HG03354 (cell line): ENCODE data around the gene TMEM109.
A peak's percentile ranks its signal among the peaks of the same experiment; 100 is the strongest.

Experiments
- ATAC-seq: cut with Tn5 transposase; IDR thresholded peaks from one replicate; pipeline ENCODE4 v1.9.1; 2021; ENCODE audit warnings: mild to moderate bottlenecking; ENCODE audit not compliant: unreplicated experiment, poor library complexity, severe bottlenecking

The TMEM109 gene

DNA sequence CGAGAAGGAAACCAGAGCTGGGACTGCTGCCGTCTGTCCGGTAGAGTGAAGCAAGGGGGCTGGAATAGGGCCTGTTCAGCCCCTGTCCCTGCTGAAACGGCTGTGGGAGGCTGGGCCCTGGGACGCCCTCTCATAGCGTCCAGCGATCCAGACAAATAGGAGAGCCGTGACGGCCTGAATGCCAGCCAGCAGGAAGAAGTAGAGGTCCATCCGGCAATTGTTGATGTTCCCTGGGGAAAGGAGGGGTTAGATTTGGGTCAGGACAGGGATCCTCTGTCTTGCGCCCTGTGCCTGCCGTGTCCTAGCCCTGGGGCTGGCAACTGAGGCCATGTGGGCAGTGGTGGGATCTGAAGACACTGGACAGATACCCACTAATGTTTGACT is 23.2 kb downstream of the TMEM109 start:
- no peak for ATAC-seq

DNA sequence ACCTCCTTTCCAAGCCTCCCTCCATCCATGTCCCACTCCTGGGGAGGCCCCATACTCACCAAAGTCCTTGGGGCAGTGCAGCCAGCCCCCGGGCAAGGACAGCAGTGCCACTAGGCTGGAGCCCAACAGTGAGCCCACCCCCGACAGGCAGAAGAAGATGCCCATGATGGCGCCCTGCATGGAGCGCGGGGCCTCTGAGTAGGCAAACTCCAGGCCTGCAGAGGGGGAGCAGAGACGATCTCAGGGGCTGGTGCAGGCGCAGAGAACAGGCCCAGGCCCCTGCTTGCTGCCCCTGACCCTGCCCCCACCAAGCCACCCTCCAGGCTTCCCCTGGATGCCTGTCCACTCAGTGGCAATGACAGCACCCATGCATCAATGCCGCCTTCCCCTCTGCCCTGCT is 23.9 kb downstream of the TMEM109 start:
- ATAC-seq = no peak

DNA sequence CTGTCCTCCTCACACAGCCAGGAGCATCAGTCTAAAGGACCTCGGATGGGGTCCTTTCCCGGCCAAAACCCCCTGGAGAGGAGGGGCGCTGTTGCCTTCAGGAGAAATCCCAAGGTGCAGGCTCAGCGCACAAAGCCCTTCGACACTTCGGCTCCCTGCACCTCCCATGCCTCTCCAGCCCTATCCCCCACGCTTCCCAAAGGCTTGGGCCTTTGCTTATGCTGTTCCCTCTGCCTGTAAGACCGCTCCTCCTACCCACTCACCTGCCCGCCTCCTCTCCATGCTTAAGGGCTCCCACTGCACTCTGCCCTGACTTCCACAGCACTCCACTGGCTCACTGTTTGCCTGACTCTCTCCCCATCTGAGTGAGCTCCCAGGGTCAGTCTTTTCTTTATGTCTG is 24.5 kb downstream of the TMEM109 start:
- ATAC-seq = no peak

DNA sequence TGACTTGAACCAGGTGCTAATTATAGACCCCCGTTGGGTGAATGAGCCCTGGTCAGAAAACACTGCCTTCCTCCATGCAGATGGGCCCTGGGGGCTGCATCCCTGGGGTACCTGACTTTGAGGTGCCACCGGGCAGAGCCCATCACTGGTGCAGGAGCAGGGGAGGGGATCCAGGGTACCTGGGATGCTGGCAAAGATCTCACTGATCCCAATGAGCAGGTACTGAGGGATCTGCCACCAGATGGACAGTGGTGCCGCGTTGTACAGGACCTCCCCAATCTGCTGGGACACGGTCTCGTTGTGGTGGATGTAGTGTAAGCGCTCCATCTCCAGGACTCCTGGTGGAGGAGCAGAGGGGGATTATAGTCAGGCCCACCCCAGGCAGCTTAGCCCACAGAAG is 25.3 kb downstream of the TMEM109 start:
- ATAC-seq = no peak

DNA sequence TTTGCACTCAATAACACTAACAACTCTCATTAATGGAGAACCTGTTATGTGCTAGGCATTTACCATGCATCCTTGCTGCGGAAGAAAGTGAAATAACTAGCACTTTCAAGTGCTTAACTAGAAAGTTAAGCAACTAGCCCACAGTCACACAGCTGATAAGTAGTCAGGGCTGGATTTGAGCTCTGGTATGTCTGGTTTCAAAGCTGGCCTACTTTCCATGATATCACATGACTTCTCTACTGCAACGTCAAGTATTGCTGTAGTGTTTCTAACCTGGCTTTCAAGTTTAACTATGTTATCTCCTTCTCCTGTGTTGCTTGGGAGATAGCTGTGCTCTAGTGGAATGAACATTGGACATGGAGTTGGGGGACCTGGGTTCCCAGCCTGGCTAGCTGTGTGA is 25.9 kb downstream of the TMEM109 start:
- no peak for ATAC-seq

DNA sequence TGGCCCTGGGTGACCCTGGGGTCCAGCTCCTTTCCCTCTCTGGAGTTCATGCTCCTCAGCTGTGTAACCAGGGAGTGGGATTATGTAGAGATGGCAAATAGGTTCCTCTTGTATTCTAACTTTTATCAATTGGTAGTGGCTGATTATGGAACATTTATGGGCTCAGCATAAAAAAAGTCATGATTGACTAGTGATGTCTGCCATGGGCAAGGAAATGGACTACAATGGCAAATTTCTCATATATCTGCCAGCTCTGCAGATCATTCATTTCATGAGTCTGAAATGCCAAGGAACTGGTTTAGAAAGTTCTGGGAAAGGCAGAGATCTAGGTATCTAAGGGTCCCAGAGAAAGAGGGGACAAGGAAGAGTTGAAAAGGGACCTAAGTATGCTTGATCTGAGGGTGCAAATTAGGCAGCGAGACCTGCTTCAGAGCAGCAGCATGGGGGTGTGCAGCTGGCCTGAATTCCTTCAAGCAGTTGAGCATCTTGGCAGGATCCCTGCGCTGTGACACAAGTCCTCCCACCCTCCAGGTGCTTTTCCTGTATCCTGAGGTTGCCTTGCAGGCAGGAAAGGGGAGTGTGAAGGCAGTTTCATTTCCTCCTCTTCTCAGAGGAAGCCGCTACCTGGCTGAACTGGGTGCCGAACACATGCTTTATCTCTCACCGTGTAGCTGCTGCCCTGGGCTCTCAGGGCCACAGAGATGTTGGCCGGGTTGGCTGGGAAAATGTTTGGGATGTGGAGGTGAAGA is 27.6 kb downstream of the TMEM109 start:
- ATAC-seq = no peak

DNA sequence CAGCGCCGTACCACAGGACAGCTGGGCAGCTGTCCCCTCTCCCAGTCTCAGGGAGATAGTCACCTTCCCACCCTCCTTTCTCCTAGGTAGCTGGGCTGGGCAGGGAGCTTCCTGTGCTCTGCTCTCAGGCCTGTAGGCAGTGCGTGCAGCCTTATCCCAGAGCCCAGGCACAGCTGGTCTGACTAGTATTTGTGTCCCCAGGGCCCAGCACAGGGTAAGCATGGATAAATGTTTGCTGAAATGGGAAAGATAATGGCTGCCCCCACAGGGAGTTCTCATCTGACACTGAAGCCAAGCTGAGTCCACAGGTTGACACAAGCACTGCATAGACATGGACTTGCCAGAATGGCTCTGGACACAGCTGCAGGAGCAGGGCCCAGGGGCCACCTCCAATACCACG is 28.3 kb downstream of the TMEM109 start:
- ATAC-seq = no peak

DNA sequence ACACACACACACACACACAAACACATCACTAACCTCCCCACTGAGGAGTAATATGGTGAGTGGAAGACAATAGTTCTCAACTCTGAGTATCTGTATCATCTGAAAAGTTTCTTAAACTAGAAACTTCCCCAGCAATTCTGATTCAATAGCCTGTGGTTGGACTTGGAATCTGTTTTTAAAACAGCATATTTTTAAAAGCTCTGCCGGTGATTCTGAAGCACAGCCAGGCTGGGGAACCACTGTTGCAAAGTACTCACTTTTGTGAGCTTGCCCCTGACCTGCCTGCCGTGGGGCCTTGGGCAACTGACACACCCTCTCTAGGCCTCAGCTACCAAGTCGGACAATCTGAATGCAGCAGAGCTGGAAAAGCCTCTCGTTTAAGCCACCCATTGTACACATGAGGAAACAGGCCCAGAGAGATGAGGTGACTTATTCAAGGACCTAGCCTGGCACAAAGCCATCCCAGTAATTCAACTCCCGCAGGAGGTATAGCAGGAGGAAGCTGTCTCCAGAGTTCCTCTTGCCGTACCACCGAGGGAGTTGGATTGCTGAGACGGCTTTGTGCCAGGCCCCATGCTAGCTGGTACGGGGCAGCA is 29.1 kb downstream of the TMEM109 start:
- no peak for ATAC-seq

DNA sequence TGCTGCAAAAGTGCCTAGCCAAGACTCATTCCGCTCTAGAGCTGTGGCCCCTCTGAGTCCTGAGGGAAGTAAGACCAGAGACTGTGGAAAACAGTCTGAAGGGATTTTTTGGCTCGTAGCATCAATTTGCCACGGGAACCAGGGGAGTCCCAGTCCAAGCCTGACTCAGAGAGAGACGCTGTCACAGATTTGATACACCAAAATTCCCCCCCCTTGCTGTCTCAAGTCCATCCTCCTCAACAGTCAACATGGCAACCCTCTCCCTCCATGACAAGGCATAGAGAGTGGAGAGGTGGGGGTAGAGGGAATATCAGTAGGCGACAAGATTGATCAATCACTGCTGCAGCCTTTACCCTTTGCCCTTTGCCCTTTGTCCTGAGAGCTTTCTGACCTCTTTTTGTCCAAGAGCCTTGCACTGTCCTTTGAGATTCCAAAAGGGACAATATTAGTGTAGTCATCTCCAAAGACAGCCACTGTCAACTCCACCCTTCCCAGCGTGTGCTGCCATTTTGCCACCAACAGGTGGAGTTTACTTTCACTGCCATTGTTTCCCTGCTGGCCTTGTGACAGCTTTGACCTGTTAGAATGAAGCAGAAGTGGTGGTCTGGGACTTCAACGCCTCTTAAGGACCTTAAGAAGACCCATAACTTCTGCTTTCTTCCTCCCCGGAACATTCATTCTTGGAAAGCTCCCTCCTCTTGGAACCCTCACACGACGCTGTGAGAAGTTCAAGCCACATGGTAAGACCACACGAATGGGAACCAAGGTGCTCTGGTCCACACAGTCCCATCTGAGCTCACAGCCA is 30.7 kb downstream of the TMEM109 start:
- no peak for ATAC-seq

DNA sequence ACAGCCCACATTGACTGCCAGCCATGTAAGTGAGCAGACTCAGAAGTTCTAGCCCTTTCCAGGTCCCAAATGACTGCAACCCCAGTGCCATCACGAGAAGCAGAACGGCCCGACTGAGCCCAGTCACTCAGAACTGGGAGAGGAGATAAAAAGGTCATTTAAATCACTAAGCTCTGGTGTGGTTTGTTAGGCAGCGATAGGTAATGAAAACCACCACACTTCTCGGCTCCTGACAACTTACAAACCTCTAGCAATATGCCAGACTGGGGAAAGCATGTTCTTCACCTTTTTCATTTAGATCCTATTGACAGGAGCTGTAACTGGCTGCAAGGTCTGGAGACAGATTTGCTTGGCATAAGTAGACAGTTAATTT is 31.3 kb downstream of the TMEM109 start:
- ATAC-seq = no peak

DNA sequence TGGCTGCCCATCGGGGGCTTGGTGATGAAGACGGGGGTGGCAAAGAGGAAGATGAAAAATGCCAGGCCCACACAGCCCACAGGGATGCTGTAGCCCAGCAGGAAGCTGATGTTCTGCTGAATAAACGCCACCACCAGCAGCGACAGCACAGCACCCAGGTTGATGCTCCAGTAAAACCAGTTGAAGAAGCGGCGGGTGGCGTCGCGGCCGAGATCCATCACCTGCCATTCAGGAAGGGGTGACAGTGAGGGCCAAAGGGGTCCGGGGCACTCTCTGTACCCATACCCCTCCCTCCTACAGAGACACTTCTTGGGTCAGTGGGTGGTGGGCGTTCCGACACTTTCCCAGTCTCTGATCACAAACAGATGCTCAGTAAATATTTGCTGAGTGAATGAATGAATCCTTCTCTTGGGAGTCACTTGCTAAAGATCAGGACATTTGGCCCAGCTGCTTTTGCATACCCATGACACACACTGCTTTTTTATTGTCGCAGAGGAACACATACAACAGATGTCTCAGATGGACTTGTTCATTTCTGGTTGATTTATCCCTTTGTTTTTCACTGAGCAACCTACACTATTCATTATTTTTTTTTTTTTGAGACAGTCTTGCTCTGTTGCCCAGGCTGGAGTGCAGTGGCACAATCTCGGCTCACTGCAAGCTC is 32.8 kb downstream of the TMEM109 start:
- no peak for ATAC-seq

DNA sequence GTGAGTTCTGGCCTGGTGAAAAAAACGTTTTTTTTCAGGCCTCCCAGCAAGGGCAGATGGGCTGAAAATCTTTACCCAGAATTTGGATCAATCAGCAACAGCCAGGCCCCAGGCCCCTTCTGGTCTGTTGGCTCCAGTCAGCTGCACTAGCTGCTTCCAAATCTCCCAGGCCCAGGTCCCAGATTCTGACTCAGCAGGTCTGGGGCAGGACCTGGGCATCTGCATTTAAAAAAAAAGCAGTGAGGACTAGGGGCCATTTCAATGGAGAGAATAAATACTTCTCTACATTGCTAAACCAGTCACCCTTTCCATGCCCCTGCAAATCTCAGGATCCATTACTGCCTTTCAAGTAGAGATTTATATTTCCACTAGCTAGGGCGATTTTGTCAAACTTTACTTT is 33.7 kb downstream of the TMEM109 start:
- ATAC-seq = no peak

DNA sequence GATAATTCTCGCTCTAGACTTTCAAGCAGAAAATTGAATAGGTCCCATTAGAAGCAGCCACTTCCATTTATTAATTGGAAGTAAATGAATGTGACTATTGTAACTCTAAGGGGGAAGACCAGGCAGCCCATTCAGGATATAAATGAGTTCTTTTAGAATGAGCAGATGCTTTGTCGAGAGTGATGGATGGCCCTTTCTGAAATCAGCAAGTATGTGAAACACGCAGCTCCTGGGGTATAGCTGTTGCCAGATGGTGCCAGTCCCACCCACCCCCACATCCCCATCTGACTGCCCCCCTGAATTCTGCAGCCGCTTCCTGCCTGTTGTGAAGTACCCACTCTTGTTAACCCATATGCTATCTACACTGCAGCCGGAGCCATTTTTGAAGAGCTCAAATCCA is 34.3 kb downstream of the TMEM109 start:
- ATAC-seq = no peak

DNA sequence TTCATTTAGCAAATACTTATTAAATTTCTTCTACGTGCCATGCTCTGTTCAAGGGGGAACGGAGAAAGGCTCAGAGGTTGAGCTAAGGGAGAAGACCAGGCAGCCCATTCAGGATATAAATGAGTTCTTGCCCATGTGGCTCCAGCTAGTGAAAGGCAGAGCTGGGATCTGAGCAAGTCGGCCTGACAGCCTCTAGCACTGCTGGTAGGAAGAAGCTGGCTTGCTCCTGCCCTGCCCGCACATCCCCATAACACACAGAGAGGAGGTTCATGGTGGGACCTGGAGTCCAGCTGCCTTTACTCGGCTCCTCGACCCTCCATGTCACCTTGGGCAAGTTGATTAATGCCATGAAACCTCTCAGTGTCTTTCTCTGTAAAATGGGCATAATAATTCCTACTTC is 36.1 kb downstream of the TMEM109 start:
- no peak for ATAC-seq

DNA sequence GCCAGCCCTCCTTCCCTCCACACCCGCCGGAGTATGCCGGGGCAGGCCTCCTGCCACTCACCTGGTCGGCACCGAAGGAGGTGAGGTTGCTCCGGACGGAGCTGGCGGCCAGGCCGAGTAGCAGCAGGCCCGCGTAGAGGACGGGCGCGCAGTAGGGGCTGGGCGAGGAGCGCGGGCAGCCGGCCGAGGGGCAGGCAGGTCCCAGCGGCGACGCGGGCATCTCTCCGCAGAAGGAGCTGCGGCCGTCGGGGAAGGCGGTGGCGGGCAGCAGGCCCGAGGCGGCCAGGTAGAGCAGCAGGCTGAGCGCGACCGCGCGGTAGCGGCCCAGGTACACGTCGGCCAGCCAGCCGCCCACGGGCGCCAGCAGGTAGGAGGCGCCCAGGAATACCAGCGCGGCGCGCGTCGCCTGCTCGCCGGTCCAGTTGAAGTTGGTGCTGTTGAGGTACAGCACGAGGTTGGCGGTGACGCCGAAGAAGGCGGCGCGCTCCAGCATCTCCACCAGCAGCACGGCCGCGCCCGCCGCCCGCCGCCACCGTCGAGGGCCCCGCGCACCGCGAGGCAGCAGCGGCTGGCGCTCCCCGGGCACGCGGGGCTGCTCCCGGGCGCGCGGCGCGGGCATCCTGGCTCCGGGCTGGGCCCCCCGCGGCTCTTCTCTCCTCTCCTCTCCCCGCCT is 37.1 kb downstream of the TMEM109 start:
- no peak for ATAC-seq

DNA sequence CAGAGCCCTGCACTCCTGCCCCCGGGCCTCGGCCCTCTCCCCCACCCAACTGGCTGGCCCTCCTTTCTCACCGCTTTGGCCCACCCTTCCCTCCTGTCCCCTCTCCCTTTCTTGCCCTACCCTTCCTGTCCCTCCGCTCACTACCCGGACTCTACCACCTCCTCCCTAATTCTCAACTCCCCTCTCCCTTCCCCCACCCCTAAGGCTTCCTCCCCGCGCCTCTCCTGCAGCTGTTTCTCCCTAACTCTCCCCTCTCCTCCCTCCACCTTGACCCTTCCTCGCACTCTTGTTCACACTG is 37.6 kb downstream of the TMEM109 start:
- no peak for ATAC-seq

DNA sequence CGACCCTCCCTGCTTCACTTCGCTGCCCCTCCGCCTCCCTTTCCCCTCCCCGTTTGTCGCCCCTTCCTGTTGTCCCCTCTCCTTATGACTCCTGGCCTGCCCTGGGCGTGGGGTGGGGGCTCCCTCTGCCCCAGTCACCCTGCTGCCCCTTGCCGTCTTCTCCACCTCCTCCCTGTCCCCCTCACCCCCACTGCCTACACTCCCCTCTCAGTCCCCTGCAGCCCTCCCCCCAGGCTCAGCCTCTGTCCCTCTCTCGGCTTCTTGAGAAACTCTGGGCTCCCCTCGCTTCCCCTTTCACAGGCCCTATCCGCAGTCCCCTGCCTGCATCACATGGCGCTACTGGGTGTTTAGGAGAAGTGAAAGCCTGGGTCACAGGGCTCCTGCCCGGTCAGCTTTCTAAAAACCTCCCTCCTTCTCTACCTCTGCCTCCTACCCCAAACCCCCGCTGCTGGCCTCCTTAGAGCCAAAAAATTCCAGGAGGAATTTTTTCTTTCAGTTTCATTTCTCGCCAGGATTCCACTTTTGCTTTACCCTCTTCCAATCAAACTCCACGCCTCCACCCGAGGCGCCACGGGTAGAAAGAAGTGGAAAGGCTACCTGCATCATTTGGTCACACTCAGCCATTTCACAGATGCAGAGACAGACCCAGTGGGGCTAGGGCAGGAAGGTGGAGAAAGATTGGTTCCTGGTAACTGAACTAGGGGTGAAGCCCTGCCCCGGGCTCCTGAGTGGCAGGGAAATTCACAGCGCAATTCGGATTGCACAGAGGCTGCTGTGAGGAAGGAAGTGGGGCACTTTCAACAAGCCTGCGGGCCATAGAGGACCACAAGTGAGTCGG is 38.2 kb downstream of the TMEM109 start, which contains the start of gene SLC15A3:
SLC15A3 (minus strand) TSS at position 273 of the 838 bp plus-strand sequence. CDS start 625 bp downstream, outside the sequence.
- ATAC-seq = peak; percentile 84

DNA sequence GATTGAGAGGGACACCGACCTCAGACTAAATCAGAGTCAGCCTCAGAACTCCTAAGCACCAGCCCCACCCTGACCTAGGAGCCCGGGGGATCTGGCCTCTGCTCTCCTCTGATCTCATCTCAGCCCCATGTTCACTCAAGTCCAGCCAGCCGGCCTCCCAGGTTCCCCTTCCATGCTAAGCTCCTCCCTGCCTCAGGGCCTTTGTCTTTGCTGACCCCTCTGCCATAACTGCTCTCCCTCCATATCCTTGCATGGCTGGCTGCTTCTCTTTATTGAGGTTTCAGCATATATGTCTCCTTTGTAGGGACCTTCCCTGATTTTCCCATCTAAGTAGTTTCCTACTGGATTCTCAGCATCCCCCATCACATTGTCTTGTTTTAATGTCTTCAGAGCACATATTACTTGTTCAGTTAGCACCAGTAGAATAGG is 38.8 kb downstream of the TMEM109 start:
- ATAC-seq = peak; percentile 23

DNA sequence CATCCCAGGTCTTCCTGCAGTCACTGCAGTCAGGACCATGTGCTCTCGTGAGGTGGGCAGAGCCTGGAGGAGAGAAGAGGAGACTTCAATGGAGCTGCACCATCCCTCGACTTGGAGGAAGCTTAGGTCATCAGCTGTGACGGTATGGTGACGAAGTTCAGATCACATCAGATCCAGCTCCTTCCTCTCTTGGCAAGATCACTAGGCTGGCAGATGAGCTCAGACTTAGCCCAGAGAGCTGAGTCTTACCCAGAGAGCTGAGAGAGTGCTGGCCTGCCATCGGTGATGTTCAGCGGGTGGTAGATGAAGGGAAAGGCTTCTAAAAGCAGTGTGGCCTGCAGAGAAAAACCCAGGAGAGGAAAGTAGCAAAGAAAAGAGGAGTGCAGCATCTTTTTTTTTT is 39.8 kb downstream of the TMEM109 start:
- no peak for ATAC-seq
